Parathyroid adenoma (tissue), 2 donors: ENCODE measurements around the gene ANGPTL1.

Source experiments
- H2AFZ ChIP-seq: fragments of 300-600 bp; sonication (generic); one replicate; pipeline ENCODE4 v1.7.0; 2017; ENCODE audit warnings: antibody characterized with exemption, mild to moderate bottlenecking
- H3K27ac ChIP-seq: fragments of 300-600 bp; sonication (generic); one replicate; pipeline ENCODE4 v1.7.0; 2017
- H3K27me3 ChIP-seq: fragments of 300-600 bp; sonication (generic); one replicate; pipeline ENCODE4 v1.7.0; 2017; ENCODE audit warnings: low read length; ENCODE audit not compliant: control insufficient read depth, insufficient read depth
- H3K36me3 ChIP-seq: fragments of 300-600 bp; sonication (generic); one replicate; pipeline ENCODE4 v1.7.0; 2017; ENCODE audit warnings: low read length; ENCODE audit not compliant: control insufficient read depth, insufficient read depth
- H3K4me1 ChIP-seq: fragments of 300-600 bp; sonication (generic); one replicate; pipeline ENCODE4 v1.7.0; 2017; ENCODE audit warnings: control low read depth
- H3K4me2 ChIP-seq: fragments of 300-600 bp; sonication (generic); one replicate; pipeline ENCODE4 v1.7.0; 2017; ENCODE audit warnings: low read length
- H3K4me3 ChIP-seq: fragments of 300-600 bp; sonication (generic); one replicate; pipeline ENCODE4 v1.7.0; 2017; ENCODE audit warnings: low read depth, low read length
- H3K79me2 ChIP-seq: fragments of 300-600 bp; sonication (generic); one replicate; pipeline ENCODE4 v1.7.0; 2017; ENCODE audit warnings: control low read depth
- H3K9ac ChIP-seq: fragments of 300-600 bp; sonication (generic); one replicate; pipeline ENCODE4 v1.7.0; 2017; ENCODE audit warnings: mild to moderate bottlenecking
- H3K9me3 ChIP-seq: fragments of 300-600 bp; sonication (generic); one replicate; pipeline ENCODE4 v1.7.0; 2017; ENCODE audit warnings: low read length; ENCODE audit not compliant: control insufficient read depth
- CTCF ChIP-seq: fragments of 300-600 bp; sonication (generic); IDR thresholded peaks from one replicate; pipeline ENCODE4 v1.7.0; 2017; ENCODE audit warnings: antibody characterized with exemption, mild to moderate bottlenecking
- donor health status: primary hyperparathyroidism.

Gene ANGPTL1

GRCh38 chr1:178802873-178803272 is 68.0 kb downstream of the ANGPTL1 start:
- no peak overlapping the region for H3K4me2 ChIP-seq
- no peak overlapping the region for H3K4me3 ChIP-seq
- H3K9ac ChIP-seq, result no peak overlapping the region
- H3K4me1 ChIP-seq, result no peaks in the 10 kb centered on the region
- no peak overlapping the region for H3K27ac ChIP-seq
- no peak overlapping the region for H2AFZ ChIP-seq
- no peaks in the 10 kb centered on the region for H3K36me3 ChIP-seq
- no peaks in the 10 kb centered on the region for H3K79me2 ChIP-seq
- no peaks in the 10 kb centered on the region for H3K27me3 ChIP-seq
- TF ChIP-seq CTCF, result no peak
- H3K9me3 ChIP-seq, result no peaks in the 10 kb centered on the region
